COLO668 (cell line): ENCODE data around the gene KCNJ3.
"Not testable (repeated sequence)": the region's sequence is repeated elsewhere in the genome, so short reads cannot be mapped to it uniquely, and the experiment has no call there.

Experiments used
- DNase-seq: peaks from one replicate; lab custom pipeline; 2025; ENCODE audit not compliant: unreplicated experiment; lab: John Stamatoyannopoulos, UW

KCNJ3 gene

GRCh38 chr2:154837035-154837434 is 138.5 kb downstream of the KCNJ3 start:
- DNase-seq, result no peak

DNA sequence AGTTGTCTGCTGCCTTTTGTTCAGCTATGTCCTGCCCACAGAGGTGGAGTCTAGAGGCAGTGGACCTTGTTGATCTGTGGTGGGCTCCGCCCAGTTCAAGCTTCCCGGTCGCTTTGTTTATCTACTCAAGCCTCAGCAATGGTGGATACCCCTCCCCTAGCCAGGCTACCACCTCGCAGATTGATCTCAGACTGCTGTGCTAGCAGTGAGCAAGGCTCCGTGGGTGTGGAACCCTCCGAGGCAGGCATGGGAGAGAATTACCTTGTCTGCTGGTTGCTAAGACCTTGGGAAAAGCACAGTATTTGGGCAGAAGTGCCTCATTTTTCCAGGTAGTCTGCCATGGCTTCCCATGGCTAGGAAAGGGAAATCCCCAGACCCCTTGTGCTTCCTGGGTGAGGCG is 146.0 kb downstream of the KCNJ3 start:
- no peak for DNase-seq

DNA sequence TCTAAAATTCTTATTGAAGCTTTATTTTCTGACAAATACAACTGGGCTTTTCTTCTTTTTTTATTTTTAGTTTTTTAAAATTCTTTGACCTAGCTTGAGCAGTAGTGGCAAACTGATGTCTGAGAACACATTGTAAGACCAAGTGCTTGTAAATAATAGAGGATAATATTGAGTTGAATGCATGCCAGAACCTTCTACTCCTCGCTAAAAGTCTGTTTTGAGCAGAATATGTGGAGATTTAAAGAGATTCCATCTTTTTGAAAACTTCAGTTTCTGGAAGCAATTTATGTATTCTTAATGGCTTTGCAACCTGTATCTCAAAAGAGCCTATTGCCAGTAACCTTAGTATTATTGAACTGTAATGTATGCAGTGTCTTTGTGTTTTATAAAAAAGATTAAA is 148.3 kb downstream of the KCNJ3 start:
- DNase-seq, result no peak

DNA sequence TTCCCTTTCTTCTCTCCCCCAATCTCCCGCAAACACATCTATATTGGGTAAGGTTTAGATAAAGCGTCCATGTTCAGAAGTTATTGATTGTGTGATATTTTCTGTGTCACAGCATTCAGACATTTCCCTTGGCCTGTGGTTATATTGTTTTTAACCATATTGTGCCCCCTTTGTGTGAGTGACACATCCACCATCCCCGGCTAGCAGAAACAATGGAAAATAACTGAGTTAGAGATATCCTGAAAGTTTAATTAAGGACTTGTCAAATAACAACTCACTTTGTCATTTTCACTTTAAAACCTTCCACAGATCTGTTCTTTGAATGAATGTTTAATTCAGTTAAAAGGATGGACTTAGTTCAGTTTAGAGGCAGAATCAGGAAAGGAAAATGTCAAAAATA is 151.0 kb downstream of the KCNJ3 start:
- DNase-seq, result no peak

GRCh38 chr2:154850532-154850931 is 152.0 kb downstream of the KCNJ3 start:
- no peak for DNase-seq

DNA sequence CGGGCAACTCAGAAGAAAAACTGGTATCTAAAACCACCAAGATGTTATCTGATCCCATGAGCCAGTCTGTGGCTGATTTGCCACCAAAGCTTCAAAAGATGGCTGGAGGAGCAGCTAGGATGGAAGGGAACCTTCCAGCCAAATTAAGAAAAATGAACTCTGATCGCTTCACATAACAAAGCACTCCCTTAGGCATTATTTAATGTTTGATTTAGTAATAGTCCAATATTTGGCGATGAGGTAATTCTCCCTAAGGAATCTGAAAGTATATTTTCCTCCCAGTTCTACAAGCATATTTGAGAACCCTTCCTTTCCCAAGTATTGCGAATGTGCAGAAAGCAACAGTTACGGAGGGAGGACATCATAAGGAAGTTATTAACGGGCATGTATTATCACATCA is 156.6 kb downstream of the KCNJ3 start:
- DNase-seq, result no peak

DNA sequence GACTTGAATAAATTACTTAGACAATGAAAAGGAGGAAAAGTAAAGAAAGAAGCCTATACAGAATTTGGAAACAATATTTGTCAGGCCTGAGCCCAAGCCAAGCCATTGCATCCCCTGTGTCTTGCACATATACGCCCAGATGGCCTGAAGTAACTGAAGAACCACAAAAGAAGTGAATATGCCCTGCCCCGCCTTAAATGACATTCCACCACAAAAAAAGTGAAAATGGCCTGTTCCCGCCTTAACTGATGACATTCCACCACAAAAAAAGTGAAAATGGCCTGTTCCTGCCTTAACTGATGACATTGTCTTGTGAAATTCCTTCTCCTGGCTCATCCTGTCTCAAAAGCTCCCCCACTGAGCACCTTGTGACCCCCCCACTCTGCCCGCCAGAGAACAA is 168.7 kb downstream of the KCNJ3 start:
- DNase-seq, result not testable (repeated sequence)

DNA sequence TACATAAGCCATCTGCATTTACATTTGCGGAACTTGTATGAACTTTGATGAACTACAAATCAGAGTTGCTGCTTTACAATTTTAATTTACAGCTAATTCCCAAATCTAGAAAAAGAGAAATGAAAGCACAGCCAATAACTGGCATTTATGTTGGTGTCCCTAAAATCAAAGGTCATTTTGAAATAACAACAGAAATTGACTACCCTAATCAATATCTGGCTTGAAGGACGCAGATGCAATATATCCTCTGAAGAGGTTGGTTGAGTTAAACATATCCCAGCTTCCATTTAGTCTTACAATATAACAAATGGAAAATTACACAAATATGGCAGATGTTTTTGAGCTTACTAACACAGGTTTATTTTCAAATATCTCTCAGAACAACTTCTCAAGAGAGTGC is 177.5 kb downstream of the KCNJ3 start:
- no peak for DNase-seq

DNA sequence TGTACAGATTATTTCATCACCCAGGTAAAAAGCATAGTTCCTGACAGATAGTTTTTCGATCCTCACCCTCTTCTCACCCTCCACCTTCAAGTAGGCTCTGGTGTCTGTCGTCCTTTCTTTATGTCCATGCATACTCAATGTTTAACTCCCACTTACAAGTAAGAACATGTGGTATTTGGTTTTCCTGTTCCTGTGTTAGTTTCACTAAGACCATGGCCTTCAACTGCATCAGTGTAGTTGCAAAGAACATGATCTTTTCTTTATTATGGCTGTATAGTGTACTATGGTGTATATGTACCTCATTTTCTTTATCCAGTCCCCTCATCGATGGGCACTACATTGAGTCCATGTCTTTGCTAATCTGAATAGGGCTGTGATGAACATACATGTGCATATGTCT is 184.2 kb downstream of the KCNJ3 start:
- no peak for DNase-seq

- DNase-seq, result no peak
Observed at GRCh38 chr2:154886316-154886715, 187.8 kb downstream of the KCNJ3 start.

DNA sequence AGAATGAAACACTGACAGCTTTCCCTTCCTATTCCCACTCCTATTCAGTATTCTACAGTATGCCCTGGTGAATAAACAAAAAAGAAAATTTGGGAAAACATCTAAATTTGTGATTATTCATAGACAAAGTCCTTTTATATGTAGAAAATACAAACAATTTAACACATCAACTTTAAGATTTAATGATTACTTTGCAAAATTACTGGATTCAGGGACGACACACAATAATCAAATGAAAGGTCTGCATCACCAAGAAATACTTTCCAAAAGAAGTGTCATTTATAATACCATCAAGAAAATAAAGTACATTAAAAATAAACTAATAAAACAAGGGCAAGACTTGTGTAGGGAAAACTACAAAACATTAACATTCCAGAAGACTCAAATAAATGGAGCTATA is 199.8 kb downstream of the KCNJ3 start:
- no peak for DNase-seq

DNA sequence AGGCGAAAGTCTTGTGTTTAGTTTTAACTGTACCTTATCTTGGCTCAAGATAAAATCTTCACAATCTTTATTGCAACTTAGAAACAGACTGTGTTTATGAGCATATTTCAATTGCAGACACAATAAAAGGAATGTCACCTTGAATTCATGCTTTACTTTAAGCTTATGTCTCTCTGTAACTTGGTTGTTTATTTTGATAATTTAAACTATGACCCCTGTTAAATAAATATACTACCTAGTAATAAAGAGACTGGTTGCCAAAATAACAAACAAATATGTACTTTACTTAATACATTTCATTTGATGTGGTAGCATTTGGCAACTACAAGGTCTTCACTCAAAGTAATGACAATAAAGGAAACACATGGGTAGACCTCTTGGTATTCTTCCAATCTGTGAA is 202.6 kb downstream of the KCNJ3 start:
- DNase-seq, result no peak
